Nephron (organoid): ENCODE results near the gene FAM78B.

Source experiments
- H3K27ac Mint-ChIP-seq, 3 experiments: 2 replicates each; pipeline ENCODE4 v1.8.0; 2020; ENCODE audit warnings: mixed read lengths in 3 of 3, mild to moderate bottlenecking in 2 of 3, moderate library complexity in 1 of 3
- H3K27me3 Mint-ChIP-seq: 2 replicates; pipeline ENCODE4 v1.8.0; 2021; ENCODE audit warnings: low read depth, mild to moderate bottlenecking, moderate library complexity, mixed read lengths
- H3K36me3 Mint-ChIP-seq: 2 replicates; pipeline ENCODE4 v1.8.0; 2020; ENCODE audit warnings: low read depth, mixed read lengths
- H3K4me1 Mint-ChIP-seq: 2 replicates; pipeline ENCODE4 v1.8.0; 2020; ENCODE audit warnings: mixed read lengths
- H3K4me3 Mint-ChIP-seq, 3 experiments: 2 replicates each; pipeline ENCODE4 v1.8.0; 2020; ENCODE audit warnings: mild to moderate bottlenecking in 3 of 3, mixed read lengths in 3 of 3, moderate library complexity in 2 of 3
- H3K9me3 Mint-ChIP-seq: 2 replicates; pipeline ENCODE4 v1.8.0; 2020; ENCODE audit warnings: mixed read lengths
- CTCF ChIP-seq, 3 experiments: fragments of 200-600 bp; sonication (generic); IDR thresholded peaks; one replicate each; pipeline ENCODE4 v1.5.0; 2021; ENCODE audit warnings: antibody characterized with exemption in 3 of 3; ENCODE audit not compliant: unreplicated experiment in 3 of 3

Gene FAM78B

GRCh38 chr1:166079276-166079675, 87.5 kb downstream of the FAM78B start:
- no peaks in the 10 kb centered on the region for H3K9me3 Mint-ChIP-seq
- TF ChIP-seq CTCF (IDR thresholded peaks at IDR 0.05; ENCODE audit: unreplicated experiment in 3 of 3) = no peak
- H3K4me3 Mint-ChIP-seq = no peak overlapping the region
- no peak overlapping the region for H3K27ac Mint-ChIP-seq
- no peaks in the 10 kb centered on the region for H3K27me3 Mint-ChIP-seq
- H3K4me1 Mint-ChIP-seq = no peaks in the 10 kb centered on the region
- no peaks in the 10 kb centered on the region for H3K36me3 Mint-ChIP-seq

- TF ChIP-seq CTCF (IDR thresholded peaks at IDR 0.05; ENCODE audit: unreplicated experiment in 3 of 3) = no peak
- no peaks in the 10 kb centered on the region for H3K36me3 Mint-ChIP-seq
These were observed 93.3 kb downstream of the FAM78B start for GRCh38 chr1:166073489-166073888.

GRCh38 chr1:166069390-166069789, 97.4 kb downstream of the FAM78B start:
- Mint-ChIP-seq H3K9me3 (no peaks in the 10 kb centered on the region), H3K4me3 (no peak overlapping the region), H3K4me1 (no peaks in the 10 kb centered on the region), H3K27me3 (no peaks in the 10 kb centered on the region), H3K27ac (no peak overlapping the region), H3K36me3 (no peaks in the 10 kb centered on the region)
- TF ChIP-seq CTCF (IDR thresholded peaks at IDR 0.05; ENCODE audit: unreplicated experiment in 3 of 3) = no peak

More at GRCh38 chr1:166073489-166073888, 93.3 kb downstream of the FAM78B start:
- Mint-ChIP-seq H3K27ac (no peak overlapping the region), H3K4me3 (no peak overlapping the region), H3K27me3 (no peaks in the 10 kb centered on the region), H3K9me3 (no peaks in the 10 kb centered on the region), H3K4me1 (no peaks in the 10 kb centered on the region)

GRCh38 chr1:166066107-166066506, 100.7 kb downstream of the FAM78B start:
- TF ChIP-seq CTCF (IDR thresholded peaks at IDR 0.05; ENCODE audit: unreplicated experiment in 3 of 3) = no peak
- H3K9me3 Mint-ChIP-seq = no peaks in the 10 kb centered on the region
- H3K27ac Mint-ChIP-seq = no peak overlapping the region
- no peaks in the 10 kb centered on the region for H3K4me1 Mint-ChIP-seq
- no peaks in the 10 kb centered on the region for H3K27me3 Mint-ChIP-seq
- no peaks in the 10 kb centered on the region for H3K36me3 Mint-ChIP-seq
- no peak overlapping the region for H3K4me3 Mint-ChIP-seq

GRCh38 chr1:166064951-166065350, 101.8 kb downstream of the FAM78B start:
- no peaks in the 10 kb centered on the region for H3K36me3 Mint-ChIP-seq
- no peaks in the 10 kb centered on the region for H3K27me3 Mint-ChIP-seq
- no peaks in the 10 kb centered on the region for H3K9me3 Mint-ChIP-seq
- no peaks in the 10 kb centered on the region for H3K4me1 Mint-ChIP-seq
- no peak overlapping the region for H3K27ac Mint-ChIP-seq
- H3K4me3 Mint-ChIP-seq = no peak overlapping the region
- TF ChIP-seq CTCF (IDR thresholded peaks at IDR 0.05; ENCODE audit: unreplicated experiment in 3 of 3) = no peak

- Mint-ChIP-seq H3K4me1 (no peaks in the 10 kb centered on the region), H3K36me3 (no peaks in the 10 kb centered on the region), H3K4me3 (no peak overlapping the region), H3K27ac (no peak overlapping the region), H3K9me3 (no peaks in the 10 kb centered on the region), H3K27me3 (no peaks in the 10 kb centered on the region)
- TF ChIP-seq CTCF (IDR thresholded peaks at IDR 0.05; ENCODE audit: unreplicated experiment in 3 of 3) = no peak
These were observed 102.4 kb downstream of the FAM78B start for GRCh38 chr1:166064313-166064926.
